Body of pancreas (tissue), 4 donors: ENCODE measurements around the gene PGAP2.

ENCODE experiments used
- POLR2A ChIP-seq, 3 donors: fragments of 450-650 bp; IDR thresholded peaks; one replicate each; pipeline ENCODE4 v1.6.1; 2016; ENCODE audit warnings: antibody characterized with exemption in 3 of 3, mild to moderate bottlenecking in 2 of 3
- TF ChIP-seq, protein P1 (sequence below), 7 experiments: fragments of 450-650 bp in 4 of 7; fragments of 200-600 bp in 3 of 7; sonication (generic) in 3 of 7; IDR thresholded peaks; one replicate each; pipeline ENCODE4 v1.5.1; 2016 to 2019; ENCODE audit warnings: antibody characterized with exemption in 7 of 7

- TF ChIP-seq, protein P1, sequence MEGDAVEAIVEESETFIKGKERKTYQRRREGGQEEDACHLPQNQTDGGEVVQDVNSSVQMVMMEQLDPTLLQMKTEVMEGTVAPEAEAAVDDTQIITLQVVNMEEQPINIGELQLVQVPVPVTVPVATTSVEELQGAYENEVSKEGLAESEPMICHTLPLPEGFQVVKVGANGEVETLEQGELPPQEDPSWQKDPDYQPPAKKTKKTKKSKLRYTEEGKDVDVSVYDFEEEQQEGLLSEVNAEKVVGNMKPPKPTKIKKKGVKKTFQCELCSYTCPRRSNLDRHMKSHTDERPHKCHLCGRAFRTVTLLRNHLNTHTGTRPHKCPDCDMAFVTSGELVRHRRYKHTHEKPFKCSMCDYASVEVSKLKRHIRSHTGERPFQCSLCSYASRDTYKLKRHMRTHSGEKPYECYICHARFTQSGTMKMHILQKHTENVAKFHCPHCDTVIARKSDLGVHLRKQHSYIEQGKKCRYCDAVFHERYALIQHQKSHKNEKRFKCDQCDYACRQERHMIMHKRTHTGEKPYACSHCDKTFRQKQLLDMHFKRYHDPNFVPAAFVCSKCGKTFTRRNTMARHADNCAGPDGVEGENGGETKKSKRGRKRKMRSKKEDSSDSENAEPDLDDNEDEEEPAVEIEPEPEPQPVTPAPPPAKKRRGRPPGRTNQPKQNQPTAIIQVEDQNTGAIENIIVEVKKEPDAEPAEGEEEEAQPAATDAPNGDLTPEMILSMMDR (IDR thresholded peaks at IDR 0.05) = no peak
- TF ChIP-seq POLR2A (IDR thresholded peaks at IDR 0.05) = no peak
Measured at GRCh38 chr11:3767536-3767935, 40.8 kb upstream of the PGAP2 start.
